Cardiac fibroblast (primary cell): ENCODE data around the gene JPT1.
"Not testable (repeated sequence)": the region's sequence is repeated elsewhere in the genome, so short reads cannot be mapped to it uniquely, and the experiment has no call there.

ENCODE experiments used
- DNase-seq, 2 donors: peaks; one replicate each; pipeline versions ENCODE4 v3.0.0 to v3.0.0-alpha.2; 2010; ENCODE audit warnings: low read depth in 2 of 2
- H3K4me3 ChIP-seq, 2 donors: replicated peaks in 1 of 2; 1 replicate in 1 of 2; 2 replicates in 1 of 2; pipeline ENCODE4 v1.5.1; 2011; ENCODE audit warnings: low read depth in 2 of 2, low read length in 2 of 2, mild to moderate bottlenecking in 2 of 2, moderate library complexity in 1 of 2
- CTCF ChIP-seq: IDR thresholded peaks from one replicate; pipeline ENCODE4 v1.5.1; 2011; ENCODE audit warnings: low read depth, mild to moderate bottlenecking, low read length, inconsistent platforms

Gene JPT1

GRCh38 chr17:75133001-75133400 lies 21.3 kb downstream of the JPT1 start:
- no peak for TF ChIP-seq CTCF
- no peak for DNase-seq
- no peak overlapping the region for H3K4me3 ChIP-seq

GRCh38 chr17:75132018-75133000 lies 22.0 kb downstream of the JPT1 start:
- peak overlapping the region; percentile 70 to 73 for H3K4me3 ChIP-seq
- not testable (repeated sequence) for DNase-seq

DNA sequence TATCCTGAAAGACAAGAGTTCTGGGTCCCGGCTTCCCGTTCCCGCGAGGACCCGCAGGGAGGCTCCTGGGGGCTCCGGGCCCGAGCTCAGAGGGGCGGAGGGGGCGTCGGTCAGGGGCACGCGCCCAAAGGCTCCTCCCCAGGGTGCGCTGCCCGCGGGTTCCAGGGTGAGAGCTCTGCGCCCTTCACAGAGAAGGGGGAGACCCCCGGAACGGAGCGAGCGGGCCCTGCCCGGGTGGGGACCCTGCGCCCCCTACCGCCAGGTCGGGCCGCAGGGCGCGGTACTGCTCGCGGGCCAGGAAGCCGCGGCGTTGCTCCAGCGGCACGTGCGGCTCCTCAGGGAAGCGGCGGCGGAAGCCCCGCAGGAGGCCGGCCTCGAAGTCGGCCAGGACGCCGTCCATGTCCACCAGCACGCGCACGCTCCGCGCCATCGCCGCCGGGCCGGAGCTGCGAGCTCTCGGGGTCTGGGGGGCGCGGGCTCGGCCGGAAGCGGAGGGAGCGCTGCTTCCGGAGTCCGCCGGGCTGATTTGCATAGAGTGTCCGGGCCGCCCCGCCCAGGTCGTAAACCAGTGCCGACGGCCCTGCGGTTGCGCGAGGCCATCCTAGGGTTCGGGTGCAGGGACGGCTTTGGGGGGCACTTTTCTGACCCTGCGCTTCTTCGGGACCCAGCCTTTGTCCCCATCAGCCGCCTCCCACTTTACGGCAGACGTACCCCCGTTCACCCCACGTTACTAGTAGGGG lies 22.9 kb downstream of the JPT1 start, which contains the start of gene NT5C:
NT5C (minus strand) TSS at position 465 of the 740 bp plus-strand sequence; CDS start at position 430, 35 bp downstream.
- peak; percentile 34 for TF ChIP-seq CTCF
- peak; percentile 71 to 84 for DNase-seq
- peak within 1 kb of the TSS; percentile 70 to 73 for H3K4me3 ChIP-seq

DNA sequence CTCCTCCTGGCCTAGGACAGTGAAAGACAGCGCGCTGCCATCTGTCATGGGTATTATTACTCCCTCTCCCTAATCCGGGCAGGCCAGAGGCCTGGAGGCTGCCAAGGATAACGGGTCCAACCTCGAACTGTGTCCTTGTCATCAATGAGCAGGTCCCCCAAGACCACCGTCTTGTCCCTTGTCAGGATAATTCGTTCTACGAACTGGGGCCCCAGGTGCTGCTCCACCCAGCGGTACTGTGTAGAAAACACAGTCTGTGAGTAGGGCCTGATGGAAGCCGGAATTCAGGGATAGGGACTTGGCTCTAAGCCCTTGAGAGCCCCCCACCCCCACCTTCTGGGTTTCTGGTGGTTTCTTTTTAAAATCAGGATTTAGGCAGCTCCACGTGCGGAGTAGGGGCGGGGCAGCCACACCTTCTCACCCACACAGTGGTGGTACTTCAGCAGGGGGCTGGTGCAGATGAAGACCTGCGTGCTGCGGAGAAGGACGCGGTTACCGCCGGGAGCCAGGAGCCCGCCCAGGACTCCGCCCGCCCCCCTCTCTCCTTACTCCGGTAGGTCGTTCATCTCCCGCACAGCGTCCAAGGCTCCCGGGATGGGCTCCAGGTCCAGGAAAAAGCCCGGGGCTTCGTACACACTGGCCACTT lies 23.6 kb downstream of the JPT1 start:
- peak; percentile 63 for TF ChIP-seq CTCF
- H3K4me3 ChIP-seq: peak overlapping the region; percentile 70 to 73
- DNase-seq: peak; percentile 59 to 66

GRCh38 chr17:75130059-75130631 lies 24.2 kb downstream of the JPT1 start:
- no peak for DNase-seq
- H3K4me3 ChIP-seq: peak overlapping the region; percentile 70 to 73
- TF ChIP-seq CTCF: no peak

- H3K4me3 ChIP-seq: no peak overlapping the region
- TF ChIP-seq CTCF: no peak
Measured at GRCh38 chr17:75129576-75129975, 24.7 kb downstream of the JPT1 start.

More at GRCh38 chr17:75129576-75129975, 24.7 kb downstream of the JPT1 start:
- no peak for DNase-seq
